Hindlimb muscle (tissue), 1 donor: Measurements from ENCODE around the gene ZNF747. TPM values are rescaled to one million over a fixed set of nuclear protein-coding genes. Genes with fewer than 3 reads are reported as not detected.

ENCODE experiments used
- DNase-seq: peaks from one replicate; pipeline ENCODE4 v3.0.0-alpha.2; 2013
- polyA plus RNA-seq: library from polyadenylated mRNA; unstranded; fragments of 120-200 nt; gene quantifications from one replicate; pipeline ENCODE4 v1.2.1, GENCODE V29; 2013; ENCODE audit not compliant: insufficient read length

The ZNF747 gene
- 7.0 TPM for polyA plus RNA-seq

GRCh38 chr16:30534368-30535105, at the start of gene ZNF747:
ZNF747 (minus strand) TSS chr16:30534858; CDS start chr16:30534679, 179 bp downstream.
- peak; percentile 95 for DNase-seq

GRCh38 chr16:30582611-30583340, 48.1 kb upstream of the ZNF747 start:
- DNase-seq: no peak

GRCh38 chr16:30581457-30581856, 46.8 kb upstream of the ZNF747 start:
- no peak for DNase-seq

- DNase-seq: no peak
Measured at GRCh38 chr16:30574678-30575077, 40.0 kb upstream of the ZNF747 start.

GRCh38 chr16:30571445-30572322, 37.0 kb upstream of the ZNF747 start, which contains the start of gene ZNF688:
ZNF688 (minus strand) TSS chr16:30571714; CDS start chr16:30571629, 85 bp downstream.
- DNase-seq: peak; percentile 96

- peak; percentile 62 for DNase-seq
Measured at GRCh38 chr16:30570636-30571444, 36.2 kb upstream of the ZNF747 start.

GRCh38 chr16:30569746-30570635, 35.3 kb upstream of the ZNF747 start:
- DNase-seq: no peak

GRCh38 chr16:30569281-30569680, 34.6 kb upstream of the ZNF747 start:
- no peak for DNase-seq

GRCh38 chr16:30567991-30568638, 33.5 kb upstream of the ZNF747 start:
- DNase-seq: no peak

GRCh38 chr16:30567160-30567990, 32.7 kb upstream of the ZNF747 start:
- DNase-seq: no peak

GRCh38 chr16:30566531-30566930, 31.9 kb upstream of the ZNF747 start:
- no peak for DNase-seq

GRCh38 chr16:30565984-30566383, 31.3 kb upstream of the ZNF747 start:
- DNase-seq: no peak

- no peak for DNase-seq
Measured at GRCh38 chr16:30565526-30565925, 30.9 kb upstream of the ZNF747 start.

GRCh38 chr16:30562021-30562420, 27.4 kb upstream of the ZNF747 start:
- no peak for DNase-seq

- no peak for DNase-seq
Measured at GRCh38 chr16:30561089-30561816, 26.6 kb upstream of the ZNF747 start.

GRCh38 chr16:30559690-30560089, 25.0 kb upstream of the ZNF747 start:
- DNase-seq: no peak

- no peak for DNase-seq
Measured at GRCh38 chr16:30558789-30559377, 24.2 kb upstream of the ZNF747 start.
